HG03575 (cell line): ENCODE results near the gene BLOC1S3.

Experiments
- ATAC-seq: cut with Tn5 transposase; IDR thresholded peaks from one replicate; pipeline ENCODE4 v1.9.1; 2021; ENCODE audit not compliant: unreplicated experiment, insufficient number of reproducible peaks, low FRiP score; ENCODE audit errors: extremely low read depth

The BLOC1S3 gene

GRCh38 chr19:45159210-45159970, 19.2 kb upstream of the BLOC1S3 start:
- no peak for ATAC-seq

DNA sequence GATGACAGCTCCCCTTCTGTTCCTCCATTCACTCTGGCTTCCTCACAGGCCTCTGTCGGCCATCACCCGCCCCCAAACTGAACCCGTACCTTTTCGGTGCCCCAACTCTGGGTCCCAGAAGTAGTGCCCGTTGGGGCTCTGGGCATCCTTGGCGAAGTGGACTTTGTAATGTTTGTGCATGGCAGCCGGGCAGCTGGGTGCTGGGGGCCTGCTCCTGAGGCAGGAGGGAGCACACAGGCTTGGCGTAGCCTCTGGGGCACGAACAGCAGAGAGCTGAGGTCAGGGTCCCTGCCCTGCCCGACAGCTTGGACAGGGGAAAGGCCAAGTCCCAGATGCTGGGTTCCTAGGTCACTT, 18.6 kb upstream of the BLOC1S3 start:
- ATAC-seq: no peak

DNA sequence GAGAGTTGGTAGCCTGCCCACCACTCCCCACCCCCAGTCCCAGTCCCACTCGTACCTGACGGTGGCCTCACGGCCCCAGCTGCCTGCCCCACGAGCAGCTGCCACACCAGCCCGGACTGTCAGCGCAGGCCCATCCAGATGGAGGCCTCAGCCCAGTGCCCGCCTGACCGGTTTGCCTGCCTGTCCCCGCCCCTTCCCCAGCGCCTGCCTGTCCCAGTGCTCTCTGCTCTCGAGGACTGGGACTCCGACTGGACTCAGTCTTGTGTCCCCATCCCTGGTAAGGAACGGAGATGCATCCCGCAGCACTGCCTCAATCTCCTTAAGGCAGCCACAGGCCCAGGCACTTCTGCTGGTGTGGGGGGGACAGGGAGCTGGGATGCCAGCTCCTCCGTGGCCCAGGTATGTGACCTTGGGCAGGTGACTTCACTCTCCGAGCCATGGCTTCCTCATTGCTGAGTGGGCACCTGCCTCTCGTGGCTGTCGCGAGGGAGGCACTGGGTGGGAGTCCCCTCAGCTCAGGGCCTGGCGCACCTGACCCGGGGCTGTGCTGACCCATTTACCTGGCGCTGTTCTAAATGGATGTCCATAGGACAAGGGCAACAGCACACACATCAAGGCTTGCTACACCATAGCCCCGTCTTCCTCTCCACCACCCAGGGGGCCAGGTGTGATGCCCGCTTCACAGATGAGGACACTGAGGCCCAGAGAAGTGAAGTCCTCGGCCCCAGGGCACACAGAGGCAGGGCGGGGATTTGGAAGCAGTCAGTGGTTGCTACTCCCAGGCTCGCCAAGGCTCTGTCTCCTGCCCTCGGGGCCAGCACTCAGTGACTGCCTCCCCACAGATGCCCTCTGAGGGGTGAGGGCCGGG, 17.5 kb upstream of the BLOC1S3 start, which contains the start of gene NKPD1:
TSS of gene NKPD1 (minus strand) at position 113 of the 868 bp plus-strand sequence. CDS start 832 bp downstream, outside the sequence.
- ATAC-seq: no peak

- no peak for ATAC-seq
These were observed 16.6 kb upstream of the BLOC1S3 start for GRCh38 chr19:45161738-45162607.

DNA sequence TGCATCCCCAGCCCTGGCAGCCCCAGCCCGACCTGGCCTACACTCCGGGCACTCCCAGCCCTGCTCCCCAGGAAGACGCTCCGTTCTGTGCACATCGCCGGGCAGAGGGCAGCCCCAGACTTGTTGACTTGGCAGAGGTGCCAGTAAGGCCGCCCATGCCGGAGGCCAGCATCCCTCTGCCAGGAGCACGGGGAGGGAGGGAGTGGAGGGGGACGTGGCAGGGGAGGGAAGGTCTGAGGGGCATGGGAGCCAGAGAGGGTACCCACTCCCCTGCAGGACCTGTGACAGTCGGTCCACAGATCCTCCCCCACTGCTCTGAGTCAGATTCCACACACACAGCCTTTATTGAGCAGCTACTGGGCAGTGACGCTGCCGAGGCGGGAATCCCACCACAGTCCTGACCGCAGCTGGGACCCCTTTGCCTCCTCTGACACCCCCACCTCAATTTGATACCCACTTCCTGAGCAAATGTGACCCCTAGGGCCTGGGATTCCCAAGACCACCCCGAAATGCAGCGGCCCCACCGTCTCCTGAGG, 15.9 kb upstream of the BLOC1S3 start:
- ATAC-seq: no peak

DNA sequence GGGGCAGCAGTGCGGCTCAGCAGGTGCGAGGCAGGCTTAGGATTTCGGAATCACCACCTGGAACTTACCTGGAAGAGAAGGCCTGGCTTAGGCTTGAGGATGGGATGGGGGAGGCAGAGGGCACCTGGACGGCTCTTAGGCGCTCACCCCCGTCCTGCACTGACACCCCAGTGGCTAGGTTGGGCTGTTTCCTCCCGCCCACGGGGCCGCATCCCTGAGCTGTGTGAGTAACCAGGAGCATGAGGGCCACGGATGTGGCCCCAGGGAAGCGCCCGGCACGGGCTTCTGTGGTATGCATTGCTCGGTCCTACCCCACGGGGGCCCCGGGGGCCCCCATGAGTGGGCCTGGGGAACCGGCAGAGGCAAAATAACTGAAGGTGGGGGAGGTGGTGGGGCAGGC, 15.4 kb upstream of the BLOC1S3 start:
- ATAC-seq: no peak

DNA sequence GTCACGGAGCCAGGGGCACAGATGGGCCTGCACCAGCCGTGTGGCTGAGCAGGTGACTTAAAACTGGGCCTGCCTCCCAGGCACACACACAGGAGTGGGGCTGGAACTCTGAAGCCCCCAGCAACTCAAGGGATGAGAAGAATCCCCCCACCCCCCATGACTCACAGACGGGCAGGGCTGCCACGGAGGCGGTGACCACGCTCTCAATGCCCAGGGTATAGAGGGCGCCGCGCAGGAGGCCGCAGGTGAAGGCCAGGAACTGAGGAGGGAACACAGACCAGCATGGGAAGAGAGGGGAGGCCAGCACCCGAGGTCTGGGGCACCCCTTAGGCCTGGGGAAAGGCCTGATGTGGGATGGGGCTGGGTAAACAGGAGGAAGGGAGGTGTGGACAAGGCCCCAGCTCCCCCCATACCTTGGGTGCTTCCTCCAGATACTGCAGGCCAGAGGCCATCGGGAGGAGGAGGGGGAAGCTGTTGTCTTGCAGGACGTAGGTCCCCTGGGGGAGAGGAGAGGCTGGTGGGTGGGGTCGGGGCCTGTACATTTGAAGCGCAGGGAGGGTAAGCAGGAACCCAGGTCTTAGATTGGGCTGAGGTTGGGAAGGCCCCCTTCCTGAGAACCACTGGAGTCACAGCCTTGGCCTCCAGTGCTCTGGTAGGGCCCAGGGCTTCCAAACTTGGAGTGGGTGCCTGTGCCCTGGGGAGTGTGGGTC, 14.7 kb upstream of the BLOC1S3 start:
- no peak for ATAC-seq

GRCh38 chr19:45164577-45165335, 13.8 kb upstream of the BLOC1S3 start:
- ATAC-seq: no peak

- ATAC-seq: no peak
These were observed 11.8 kb upstream of the BLOC1S3 start for GRCh38 chr19:45166723-45167252.

GRCh38 chr19:45168767-45169351, 9.7 kb upstream of the BLOC1S3 start:
- no peak for ATAC-seq

GRCh38 chr19:45169602-45170001, 9.0 kb upstream of the BLOC1S3 start:
- ATAC-seq: no peak

- no peak for ATAC-seq
These were observed 8.2 kb upstream of the BLOC1S3 start for GRCh38 chr19:45170146-45171106.

- no peak for ATAC-seq
These were observed 7.4 kb upstream of the BLOC1S3 start for GRCh38 chr19:45171211-45171623.

GRCh38 chr19:45172173-45172572, 6.4 kb upstream of the BLOC1S3 start:
- ATAC-seq: no peak

- no peak for ATAC-seq
These were observed 5.9 kb upstream of the BLOC1S3 start for GRCh38 chr19:45172611-45173208.

DNA sequence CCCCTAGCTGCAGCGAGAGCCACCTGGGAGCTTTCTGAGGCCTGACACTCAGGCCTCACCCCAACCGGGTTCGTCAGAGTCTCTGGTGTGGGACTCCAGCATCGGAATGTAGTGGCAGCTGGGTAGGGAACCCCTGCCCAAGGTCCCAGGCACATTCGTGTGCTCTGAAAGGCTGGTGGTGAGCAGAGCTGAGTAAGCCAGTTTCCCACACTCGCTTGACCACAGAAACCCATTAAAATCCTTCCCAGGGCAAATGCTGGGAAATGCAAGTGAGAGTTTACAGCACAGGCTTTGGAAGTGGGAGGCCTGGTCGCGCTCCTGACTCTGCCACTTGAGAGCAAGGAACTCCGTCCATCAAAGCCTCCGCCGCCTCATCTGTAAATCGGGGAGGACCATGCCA, 4.8 kb upstream of the BLOC1S3 start:
- no peak for ATAC-seq
